ENCODE results near the gene VSIR.

Gene VSIR

GRCh38 chr10:71719464-71720201, 53.7 kb downstream of the VSIR start, which contains the start of gene C10orf105:
TSS of gene C10orf105 (minus strand) at chr10:71719778. CDS start at chr10:71716337, 3,441 bp downstream.
- Histone ChIP-seq H3K36me3 (ENCODE audit: control insufficient read depth, insufficient read depth, low read length) (no peaks in the 10 kb centered on the region), H3K27ac (ENCODE audit: low read depth, low read length) (no peak within 1 kb of the TSS), H3K9ac (ENCODE audit: low read length) (no peak within 1 kb of the TSS), H3K27me3 (ENCODE audit: control insufficient read depth, insufficient read depth, low read length) (no peaks in the 10 kb centered on the region), H3K4me3 (ENCODE audit: low read length) (no peak within 1 kb of the TSS), H3K4me1 (ENCODE audit: control insufficient read depth, insufficient read depth, low read length) (peaks cover 7% of the 10 kb centered on the region)

- Histone ChIP-seq H3K27me3 (ENCODE audit: control insufficient read depth, insufficient read depth, low read length) (no peaks in the 10 kb centered on the region), H3K36me3 (ENCODE audit: control insufficient read depth, insufficient read depth, low read length) (no peaks in the 10 kb centered on the region), H3K9ac (ENCODE audit: low read length) (no peak overlapping the region), H3K4me1 (ENCODE audit: control insufficient read depth, insufficient read depth, low read length) (peaks cover 13% of the 10 kb centered on the region), H3K4me3 (ENCODE audit: low read length) (no peak overlapping the region), H3K27ac (ENCODE audit: low read depth, low read length) (no peak overlapping the region)
Measured at GRCh38 chr10:71719042-71719441, 54.3 kb downstream of the VSIR start.

- H3K4me3 ChIP-seq (ENCODE audit: low read length), result no peak overlapping the region
- no peaks in the 10 kb centered on the region for H3K36me3 ChIP-seq (ENCODE audit: control insufficient read depth, insufficient read depth, low read length)
- H3K27ac ChIP-seq (ENCODE audit: low read depth, low read length), result no peak overlapping the region
- no peak overlapping the region for H3K9ac ChIP-seq (ENCODE audit: low read length)
- no peaks in the 10 kb centered on the region for H3K27me3 ChIP-seq (ENCODE audit: control insufficient read depth, insufficient read depth, low read length)
- H3K4me1 ChIP-seq (ENCODE audit: control insufficient read depth, insufficient read depth, low read length), result peaks cover 21% of the 10 kb centered on the region
Measured at GRCh38 chr10:71718165-71718698, 55.1 kb downstream of the VSIR start.

GRCh38 chr10:71717551-71717951, 55.8 kb downstream of the VSIR start:
- no peak overlapping the region for H3K27ac ChIP-seq (ENCODE audit: low read depth, low read length)

GRCh38 chr10:71717056-71717455, 56.3 kb downstream of the VSIR start:
- Histone ChIP-seq H3K27me3 (ENCODE audit: control insufficient read depth, insufficient read depth, low read length) (no peaks in the 10 kb centered on the region), H3K4me3 (ENCODE audit: low read length) (no peak overlapping the region), H3K4me1 (ENCODE audit: control insufficient read depth, insufficient read depth, low read length) (peaks cover 27% of the 10 kb centered on the region), H3K9ac (ENCODE audit: low read length) (no peak overlapping the region), H3K36me3 (ENCODE audit: control insufficient read depth, insufficient read depth, low read length) (no peaks in the 10 kb centered on the region), H3K27ac (ENCODE audit: low read depth, low read length) (no peak overlapping the region)

More at GRCh38 chr10:71717551-71717951, 55.8 kb downstream of the VSIR start:
- no peak overlapping the region for H3K4me3 ChIP-seq (ENCODE audit: low read length)
- no peaks in the 10 kb centered on the region for H3K36me3 ChIP-seq (ENCODE audit: control insufficient read depth, insufficient read depth, low read length)
- H3K27me3 ChIP-seq (ENCODE audit: control insufficient read depth, insufficient read depth, low read length), result no peaks in the 10 kb centered on the region
- H3K9ac ChIP-seq (ENCODE audit: low read length), result no peak overlapping the region
- peaks cover 25% of the 10 kb centered on the region for H3K4me1 ChIP-seq (ENCODE audit: control insufficient read depth, insufficient read depth, low read length)

GRCh38 chr10:71716426-71716825, 56.9 kb downstream of the VSIR start:
- Histone ChIP-seq H3K27me3 (ENCODE audit: control insufficient read depth, insufficient read depth, low read length) (no peaks in the 10 kb centered on the region), H3K27ac (ENCODE audit: low read depth, low read length) (no peak overlapping the region), H3K4me1 (ENCODE audit: control insufficient read depth, insufficient read depth, low read length) (peaks cover 27% of the 10 kb centered on the region), H3K36me3 (ENCODE audit: control insufficient read depth, insufficient read depth, low read length) (no peaks in the 10 kb centered on the region), H3K9ac (ENCODE audit: low read length) (no peak overlapping the region), H3K4me3 (ENCODE audit: low read length) (no peak overlapping the region)

- Histone ChIP-seq H3K27ac (ENCODE audit: low read depth, low read length) (no peak overlapping the region), H3K36me3 (ENCODE audit: control insufficient read depth, insufficient read depth, low read length) (no peaks in the 10 kb centered on the region), H3K4me3 (ENCODE audit: low read length) (no peak overlapping the region), H3K9ac (ENCODE audit: low read length) (no peak overlapping the region), H3K4me1 (ENCODE audit: control insufficient read depth, insufficient read depth, low read length) (peaks cover 27% of the 10 kb centered on the region), H3K27me3 (ENCODE audit: control insufficient read depth, insufficient read depth, low read length) (no peaks in the 10 kb centered on the region)
Measured at GRCh38 chr10:71715860-71716259, 57.5 kb downstream of the VSIR start.

GRCh38 chr10:71715026-71715425, 58.3 kb downstream of the VSIR start:
- H3K9ac ChIP-seq (ENCODE audit: low read length), result no peak overlapping the region
- no peaks in the 10 kb centered on the region for H3K27me3 ChIP-seq (ENCODE audit: control insufficient read depth, insufficient read depth, low read length)
- H3K27ac ChIP-seq (ENCODE audit: low read depth, low read length), result peak overlapping the region; percentile 97
- no peak overlapping the region for H3K4me3 ChIP-seq (ENCODE audit: low read length)
- peaks cover 27% of the 10 kb centered on the region for H3K4me1 ChIP-seq (ENCODE audit: control insufficient read depth, insufficient read depth, low read length)
- H3K36me3 ChIP-seq (ENCODE audit: control insufficient read depth, insufficient read depth, low read length), result no peaks in the 10 kb centered on the region

- Histone ChIP-seq H3K27me3 (ENCODE audit: control insufficient read depth, insufficient read depth, low read length) (no peaks in the 10 kb centered on the region), H3K36me3 (ENCODE audit: control insufficient read depth, insufficient read depth, low read length) (no peaks in the 10 kb centered on the region), H3K4me3 (ENCODE audit: low read length) (no peak overlapping the region), H3K9ac (ENCODE audit: low read length) (no peak overlapping the region), H3K4me1 (ENCODE audit: control insufficient read depth, insufficient read depth, low read length) (peaks cover 27% of the 10 kb centered on the region), H3K27ac (ENCODE audit: low read depth, low read length) (peak overlapping the region; percentile 97)
Measured at GRCh38 chr10:71714592-71714991, 58.7 kb downstream of the VSIR start.

GRCh38 chr10:71714031-71714410, 59.3 kb downstream of the VSIR start:
- H3K9ac ChIP-seq (ENCODE audit: low read length), result no peak overlapping the region
- peak overlapping the region; percentile 19 for H3K4me3 ChIP-seq (ENCODE audit: low read length)
- H3K4me1 ChIP-seq (ENCODE audit: control insufficient read depth, insufficient read depth, low read length), result peaks cover 27% of the 10 kb centered on the region

GRCh38 chr10:71713135-71714030, 59.9 kb downstream of the VSIR start:
- H3K9ac ChIP-seq (ENCODE audit: low read length), result peak overlapping the region; percentile 58
- no peak overlapping the region for H3K4me3 ChIP-seq (ENCODE audit: low read length)
- no peaks in the 10 kb centered on the region for H3K36me3 ChIP-seq (ENCODE audit: control insufficient read depth, insufficient read depth, low read length)
- H3K4me1 ChIP-seq (ENCODE audit: control insufficient read depth, insufficient read depth, low read length), result peaks cover 27% of the 10 kb centered on the region
- H3K27ac ChIP-seq (ENCODE audit: low read depth, low read length), result peak overlapping the region; percentile 97
- H3K27me3 ChIP-seq (ENCODE audit: control insufficient read depth, insufficient read depth, low read length), result no peaks in the 10 kb centered on the region

More at GRCh38 chr10:71714031-71714410, 59.3 kb downstream of the VSIR start:
- no peaks in the 10 kb centered on the region for H3K36me3 ChIP-seq (ENCODE audit: control insufficient read depth, insufficient read depth, low read length)
- peak overlapping the region; percentile 97 for H3K27ac ChIP-seq (ENCODE audit: low read depth, low read length)
- H3K27me3 ChIP-seq (ENCODE audit: control insufficient read depth, insufficient read depth, low read length), result no peaks in the 10 kb centered on the region

- H3K9ac ChIP-seq (ENCODE audit: low read length), result no peak overlapping the region
- H3K27ac ChIP-seq (ENCODE audit: low read depth, low read length), result peak overlapping the region; percentile 97
- no peaks in the 10 kb centered on the region for H3K36me3 ChIP-seq (ENCODE audit: control insufficient read depth, insufficient read depth, low read length)
- no peak overlapping the region for H3K4me3 ChIP-seq (ENCODE audit: low read length)
- no peaks in the 10 kb centered on the region for H3K27me3 ChIP-seq (ENCODE audit: control insufficient read depth, insufficient read depth, low read length)
- H3K4me1 ChIP-seq (ENCODE audit: control insufficient read depth, insufficient read depth, low read length), result peaks cover 27% of the 10 kb centered on the region
Measured at GRCh38 chr10:71712572-71713134, 60.7 kb downstream of the VSIR start.
